ENCODE results near the gene TANC2. TPM values are rescaled to one million over a fixed set of nuclear protein-coding genes. Genes with fewer than 3 reads are reported as not detected.

TANC2 gene
- total and polyA plus RNA-seq, 12 donors: 1.5 to 50.7 (median 13.3) TPM

GRCh38 chr17:62927083-62927482, 39.0 kb upstream of the TANC2 start:
- Histone ChIP-seq H3K4me1 (replicated peaks in 1 of 2) (no peaks in the 10 kb centered on the region), H3K9me3 (replicated peaks in 1 of 3) (no peaks in the 10 kb centered on the region), H3K27me3 (no peaks in the 10 kb centered on the region), H3K36me3 (replicated peaks in 1 of 2) (no peaks in the 10 kb centered on the region), H3K27ac (no peak overlapping the region), H3K4me3 (no peak overlapping the region)
- no peak for TF ChIP-seq POLR2A (IDR thresholded peaks at IDR 0.05)
- no peak for TF ChIP-seq CTCF (IDR thresholded peaks at IDR 0.05)
- no peak for DNase-seq
- intact Hi-C loops (cut with DNase I): no loop called here
- 86 to 94% (median 91%) methylated on average over 6 of the region's 6 CpGs for WGBS, 4 donors

GRCh38 chr17:62929320-62929719, 36.7 kb upstream of the TANC2 start:
- WGBS, 4 donors: 79 to 93% (median 85%) methylated on average over 2 of the region's 2 CpGs
- DNase-seq: no peak
- no peak for TF ChIP-seq POLR2A (IDR thresholded peaks at IDR 0.05)
- TF ChIP-seq CTCF (IDR thresholded peaks at IDR 0.05): no peak
- Histone ChIP-seq H3K4me1 (replicated peaks in 1 of 2) (no peaks in the 10 kb centered on the region), H3K27ac (no peak overlapping the region), H3K36me3 (replicated peaks in 1 of 2) (no peaks in the 10 kb centered on the region), H3K27me3 (no peaks in the 10 kb centered on the region), H3K9me3 (replicated peaks in 1 of 3) (no peaks in the 10 kb centered on the region), H3K4me3 (no peak overlapping the region)
- intact Hi-C loops (cut with DNase I): no loop called here

GRCh38 chr17:62931101-62931500, 34.9 kb upstream of the TANC2 start:
- no peak for DNase-seq
- Histone ChIP-seq H3K4me1 (replicated peaks in 1 of 2) (no peaks in the 10 kb centered on the region), H3K9me3 (replicated peaks in 1 of 3) (no peaks in the 10 kb centered on the region), H3K27me3 (no peaks in the 10 kb centered on the region), H3K27ac (no peak overlapping the region), H3K36me3 (replicated peaks in 1 of 2) (no peaks in the 10 kb centered on the region), H3K4me3 (no peak overlapping the region)
- WGBS, 4 donors: 75 to 91% (median 86%) methylated on average over 1 of the region's 1 CpG
- intact Hi-C loops (cut with DNase I): no loop called here
- TF ChIP-seq CTCF (IDR thresholded peaks at IDR 0.05): no peak
- no peak for TF ChIP-seq POLR2A (IDR thresholded peaks at IDR 0.05)

GRCh38 chr17:62933501-62934385, 32.3 kb upstream of the TANC2 start:
- WGBS, 4 donors: 66 to 78% (median 70%) methylated on average over 15 of the region's 15 CpGs
- Histone ChIP-seq H3K4me1 (replicated peaks in 1 of 2) (no peaks in the 10 kb centered on the region), H3K9me3 (replicated peaks in 1 of 3) (no peaks in the 10 kb centered on the region), H3K36me3 (replicated peaks in 1 of 2) (no peaks in the 10 kb centered on the region), H3K27me3 (no peaks in the 10 kb centered on the region), H3K27ac (no peak overlapping the region), H3K4me3 (no peak overlapping the region)
- intact Hi-C loops (cut with DNase I): no loop called here
- TF ChIP-seq CTCF (IDR thresholded peaks at IDR 0.05) (no peak), POLR2A (IDR thresholded peaks at IDR 0.05) (no peak)
- DNase-seq: no peak

Measured in adrenal gland (tissue), 12 donors.